ENCODE results near the gene ARHGAP26. TPM values are rescaled to one million over a fixed set of nuclear protein-coding genes. Genes with fewer than 3 reads are reported as not detected.

ARHGAP26 gene
- total and polyA plus RNA-seq, 2 experiments from 2014 or later: 9.5 to 16.8 TPM

DNA sequence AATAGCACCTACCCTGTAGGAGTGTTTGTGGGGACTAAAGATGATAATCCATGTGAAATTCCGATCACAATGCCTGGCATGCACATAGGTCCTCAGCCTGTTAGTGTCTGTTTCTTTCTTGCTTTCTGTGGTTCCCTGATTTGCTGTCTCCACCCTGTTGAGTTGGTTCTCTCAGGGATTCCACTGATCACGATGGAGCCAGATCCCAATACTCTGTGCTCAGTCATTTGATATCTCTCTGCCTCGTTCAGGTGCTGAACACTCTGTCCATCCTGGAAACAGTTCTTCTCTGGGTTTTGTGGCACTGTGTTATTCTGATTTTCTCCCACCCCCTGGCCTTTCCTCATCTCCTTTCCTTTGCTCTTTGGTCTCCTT, 60.8 kb downstream of the ARHGAP26 start:
- Histone ChIP-seq H3F3A (replicated peaks; ENCODE audit: low read depth) (no peaks in the 10 kb centered on the region), H3K4me2 (no peak overlapping the region), H3K9me2 (ENCODE audit: insufficient read depth) (peaks cover 23% of the 10 kb centered on the region), H3K79me2 (replicated peaks; ENCODE audit: insufficient read depth) (peaks cover 18% of the 10 kb centered on the region; the same call in 1 of the 2 replicates), H3K27me3 (ENCODE audit: insufficient read depth) (no peaks in the 10 kb centered on the region), H2AFZ (no peak overlapping the region), H4K20me1 (replicated peaks; ENCODE audit: insufficient read depth) (no peaks in the 10 kb centered on the region), H3K4me1 (ENCODE audit: insufficient read depth) (peaks cover 34% of the 10 kb centered on the region), H3K4me3 (no peak overlapping the region), H3K36me3 (ENCODE audit: insufficient read depth) (no peaks in the 10 kb centered on the region), H3K27ac (ENCODE audit: low read depth) (no peak overlapping the region)
- H3K4me1 Mint-ChIP-seq: peaks cover 30% of the 10 kb centered on the region
- DNase-seq (ENCODE audit: low spot score) (no peak), ATAC-seq (no peak)
- TF ChIP-seq, protein P1, sequence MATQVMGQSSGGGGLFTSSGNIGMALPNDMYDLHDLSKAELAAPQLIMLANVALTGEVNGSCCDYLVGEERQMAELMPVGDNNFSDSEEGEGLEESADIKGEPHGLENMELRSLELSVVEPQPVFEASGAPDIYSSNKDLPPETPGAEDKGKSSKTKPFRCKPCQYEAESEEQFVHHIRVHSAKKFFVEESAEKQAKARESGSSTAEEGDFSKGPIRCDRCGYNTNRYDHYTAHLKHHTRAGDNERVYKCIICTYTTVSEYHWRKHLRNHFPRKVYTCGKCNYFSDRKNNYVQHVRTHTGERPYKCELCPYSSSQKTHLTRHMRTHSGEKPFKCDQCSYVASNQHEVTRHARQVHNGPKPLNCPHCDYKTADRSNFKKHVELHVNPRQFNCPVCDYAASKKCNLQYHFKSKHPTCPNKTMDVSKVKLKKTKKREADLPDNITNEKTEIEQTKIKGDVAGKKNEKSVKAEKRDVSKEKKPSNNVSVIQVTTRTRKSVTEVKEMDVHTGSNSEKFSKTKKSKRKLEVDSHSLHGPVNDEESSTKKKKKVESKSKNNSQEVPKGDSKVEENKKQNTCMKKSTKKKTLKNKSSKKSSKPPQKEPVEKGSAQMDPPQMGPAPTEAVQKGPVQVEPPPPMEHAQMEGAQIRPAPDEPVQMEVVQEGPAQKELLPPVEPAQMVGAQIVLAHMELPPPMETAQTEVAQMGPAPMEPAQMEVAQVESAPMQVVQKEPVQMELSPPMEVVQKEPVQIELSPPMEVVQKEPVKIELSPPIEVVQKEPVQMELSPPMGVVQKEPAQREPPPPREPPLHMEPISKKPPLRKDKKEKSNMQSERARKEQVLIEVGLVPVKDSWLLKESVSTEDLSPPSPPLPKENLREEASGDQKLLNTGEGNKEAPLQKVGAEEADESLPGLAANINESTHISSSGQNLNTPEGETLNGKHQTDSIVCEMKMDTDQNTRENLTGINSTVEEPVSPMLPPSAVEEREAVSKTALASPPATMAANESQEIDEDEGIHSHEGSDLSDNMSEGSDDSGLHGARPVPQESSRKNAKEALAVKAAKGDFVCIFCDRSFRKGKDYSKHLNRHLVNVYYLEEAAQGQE (IDR thresholded peaks at IDR 0.05; ENCODE audit: unreplicated experiment): no peak
- no peak for TF ChIP-seq JUNB (IDR thresholded peaks at IDR 0.05; ENCODE audit: unreplicated experiment)
- no peak for TF ChIP-seq EZH2 (IDR thresholded peaks at IDR 0.05; ENCODE audit: low read depth, unreplicated experiment)
- TF ChIP-seq, protein P2, sequence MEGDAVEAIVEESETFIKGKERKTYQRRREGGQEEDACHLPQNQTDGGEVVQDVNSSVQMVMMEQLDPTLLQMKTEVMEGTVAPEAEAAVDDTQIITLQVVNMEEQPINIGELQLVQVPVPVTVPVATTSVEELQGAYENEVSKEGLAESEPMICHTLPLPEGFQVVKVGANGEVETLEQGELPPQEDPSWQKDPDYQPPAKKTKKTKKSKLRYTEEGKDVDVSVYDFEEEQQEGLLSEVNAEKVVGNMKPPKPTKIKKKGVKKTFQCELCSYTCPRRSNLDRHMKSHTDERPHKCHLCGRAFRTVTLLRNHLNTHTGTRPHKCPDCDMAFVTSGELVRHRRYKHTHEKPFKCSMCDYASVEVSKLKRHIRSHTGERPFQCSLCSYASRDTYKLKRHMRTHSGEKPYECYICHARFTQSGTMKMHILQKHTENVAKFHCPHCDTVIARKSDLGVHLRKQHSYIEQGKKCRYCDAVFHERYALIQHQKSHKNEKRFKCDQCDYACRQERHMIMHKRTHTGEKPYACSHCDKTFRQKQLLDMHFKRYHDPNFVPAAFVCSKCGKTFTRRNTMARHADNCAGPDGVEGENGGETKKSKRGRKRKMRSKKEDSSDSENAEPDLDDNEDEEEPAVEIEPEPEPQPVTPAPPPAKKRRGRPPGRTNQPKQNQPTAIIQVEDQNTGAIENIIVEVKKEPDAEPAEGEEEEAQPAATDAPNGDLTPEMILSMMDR (conservative IDR thresholded peaks at IDR 0.05; ENCODE audit: low read depth in 2 of 2): no peak
- TF ChIP-seq CREB1 (CRISPR knock-in tag; IDR thresholded peaks at IDR 0.05; ENCODE audit: low read depth): no peak
- H3K27me3 Mint-ChIP-seq (ENCODE audit: insufficient read depth, low read depth, poor library complexity): peaks cover 2% of the 10 kb centered on the region
- H3K9me3 Mint-ChIP-seq: no peaks in the 10 kb centered on the region
- no peak overlapping the region for H3K27ac Mint-ChIP-seq
- no peaks in the 10 kb centered on the region for H3K36me3 Mint-ChIP-seq (ENCODE audit: low read depth)
- H3K4me3 Mint-ChIP-seq: no peak overlapping the region

DNA sequence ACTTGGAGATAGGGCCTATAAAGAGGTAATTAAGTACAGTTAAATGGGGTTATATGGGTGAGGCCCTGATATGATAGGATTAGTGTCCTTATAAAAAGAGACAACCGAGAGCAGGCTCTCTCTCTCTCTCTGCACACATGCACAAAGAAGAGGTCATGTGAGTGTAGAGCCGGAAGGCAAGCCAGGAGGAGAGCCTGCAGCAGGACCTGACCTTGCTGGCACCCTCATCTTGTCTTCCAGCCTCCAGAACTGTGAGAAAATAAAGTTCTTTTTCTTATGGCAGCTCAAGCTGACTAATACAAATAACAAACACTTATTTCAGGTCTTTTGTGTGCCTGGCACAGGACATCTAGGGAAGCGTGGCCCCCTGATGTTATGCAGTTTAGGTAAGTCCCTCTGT, 62.1 kb downstream of the ARHGAP26 start:
- Mint-ChIP-seq H3K4me1 (peaks cover 27% of the 10 kb centered on the region), H3K9me3 (no peaks in the 10 kb centered on the region), H3K4me3 (no peak overlapping the region), H3K36me3 (ENCODE audit: low read depth) (no peaks in the 10 kb centered on the region), H3K27me3 (ENCODE audit: insufficient read depth, low read depth, poor library complexity) (peaks cover 2% of the 10 kb centered on the region), H3K27ac (no peak overlapping the region)
- Histone ChIP-seq H3K4me1 (ENCODE audit: insufficient read depth) (peaks cover 30% of the 10 kb centered on the region), H3K27ac (ENCODE audit: low read depth) (no peak overlapping the region), H3F3A (replicated peaks; ENCODE audit: low read depth) (no peaks in the 10 kb centered on the region), H3K36me3 (ENCODE audit: insufficient read depth) (no peaks in the 10 kb centered on the region), H3K79me2 (replicated peaks; ENCODE audit: insufficient read depth) (peaks cover 9% of the 10 kb centered on the region; the same call in 1 of the 2 replicates), H2AFZ (no peak overlapping the region), H4K20me1 (replicated peaks; ENCODE audit: insufficient read depth) (no peaks in the 10 kb centered on the region), H3K4me3 (no peak overlapping the region), H3K4me2 (no peak overlapping the region), H3K27me3 (ENCODE audit: insufficient read depth) (no peaks in the 10 kb centered on the region), H3K9me2 (ENCODE audit: insufficient read depth) (peaks cover 19% of the 10 kb centered on the region)
- DNase-seq (ENCODE audit: low spot score) (no peak), ATAC-seq (no peak)
- TF ChIP-seq, protein P3, sequence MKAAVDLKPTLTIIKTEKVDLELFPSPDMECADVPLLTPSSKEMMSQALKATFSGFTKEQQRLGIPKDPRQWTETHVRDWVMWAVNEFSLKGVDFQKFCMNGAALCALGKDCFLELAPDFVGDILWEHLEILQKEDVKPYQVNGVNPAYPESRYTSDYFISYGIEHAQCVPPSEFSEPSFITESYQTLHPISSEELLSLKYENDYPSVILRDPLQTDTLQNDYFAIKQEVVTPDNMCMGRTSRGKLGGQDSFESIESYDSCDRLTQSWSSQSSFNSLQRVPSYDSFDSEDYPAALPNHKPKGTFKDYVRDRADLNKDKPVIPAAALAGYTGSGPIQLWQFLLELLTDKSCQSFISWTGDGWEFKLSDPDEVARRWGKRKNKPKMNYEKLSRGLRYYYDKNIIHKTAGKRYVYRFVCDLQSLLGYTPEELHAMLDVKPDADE (IDR thresholded peaks at IDR 0.05): no peak
- TF ChIP-seq, protein P1 (IDR thresholded peaks at IDR 0.05; ENCODE audit: unreplicated experiment): no peak
- no peak for TF ChIP-seq ZNF114 (CRISPR knock-in tag; IDR thresholded peaks at IDR 0.05)
- TF ChIP-seq CREB1 (CRISPR knock-in tag; IDR thresholded peaks at IDR 0.05; ENCODE audit: low read depth): no peak
- no peak for TF ChIP-seq NANOG (IDR thresholded peaks at IDR 0.05; ENCODE audit: borderline replicate concordance)

Measured in GM23338 (cell line).